Smooth muscle cell (in vitro differentiated cells): ENCODE measurements around the gene HRCT1. TPM values are rescaled to one million over a fixed set of nuclear protein-coding genes. Genes with fewer than 3 reads are reported as not detected.

Source experiments
- DNase-seq: peaks from one replicate; lab custom pipeline; 2025; ENCODE audit not compliant: unreplicated experiment; lab: John Stamatoyannopoulos, UW
- H2AFZ ChIP-seq: fragments of 200-600 bp; sonication (generic); 2 replicates; pipeline ENCODE4 v1.6.0; 2016; ENCODE audit warnings: antibody characterized with exemption, low read depth, mild to moderate bottlenecking
- H3F3A ChIP-seq: fragments of 200-600 bp; sonication (generic); 2 replicates; pipeline ENCODE4 v1.6.0; 2017; ENCODE audit warnings: antibody characterized with exemption, low read depth
- H3K27ac ChIP-seq: fragments of 200-600 bp; sonication (generic); 2 replicates; pipeline ENCODE4 v1.5.1; 2016; ENCODE audit warnings: low read depth, mild to moderate bottlenecking
- H3K27me3 ChIP-seq: fragments of 200-600 bp; sonication (generic); 2 replicates; pipeline ENCODE4 v1.6.1; 2016; ENCODE audit warnings: low read depth, mild to moderate bottlenecking
- H3K36me3 ChIP-seq: fragments of 200-600 bp; sonication (generic); 2 replicates; pipeline ENCODE4 v1.5.1; 2016; ENCODE audit warnings: low read depth
- H3K4me1 ChIP-seq: fragments of 200-600 bp; sonication (generic); 2 replicates; pipeline ENCODE4 v1.5.1; 2016; ENCODE audit warnings: low read depth
- H3K4me2 ChIP-seq: fragments of 200-600 bp; sonication (generic); 2 replicates; pipeline ENCODE4 v1.6.0; 2016; ENCODE audit warnings: mild to moderate bottlenecking
- H3K4me3 ChIP-seq: fragments of 200-600 bp; sonication (generic); 2 replicates; pipeline ENCODE4 v1.5.1; 2016; ENCODE audit warnings: mild to moderate bottlenecking
- H3K79me2 ChIP-seq: fragments of 200-600 bp; sonication (generic); 2 replicates; pipeline ENCODE4 v1.6.0; 2016; ENCODE audit warnings: low read depth, mild to moderate bottlenecking
- H3K9ac ChIP-seq: fragments of 200-600 bp; sonication (generic); 2 replicates; pipeline ENCODE4 v1.6.0; 2016; ENCODE audit warnings: low read depth
- H3K9me3 ChIP-seq: fragments of 200-600 bp; sonication (generic); replicated peaks from 2 replicates; pipeline ENCODE4 v1.5.1; 2016; ENCODE audit warnings: low read depth
- H4K20me1 ChIP-seq: fragments of 200-600 bp; sonication (generic); 2 replicates; pipeline ENCODE4 v1.6.0; 2016; ENCODE audit warnings: low read depth
- CTCF ChIP-seq: fragments of 200-600 bp; sonication (generic); IDR thresholded peaks from 2 replicates; pipeline ENCODE4 v1.5.1; 2017; ENCODE audit warnings: borderline replicate concordance, mild to moderate bottlenecking, antibody characterized with exemption; ENCODE audit not compliant: insufficient read depth, poor library complexity, severe bottlenecking
- WGBS: methylation state at CpG from one replicate; pipeline ENCODE4 v1.1.7; 2016; ENCODE audit warnings: low lambda C conversion rate; 5-methylcytosine and 5-hydroxymethylcytosine counted together
- polyA plus RNA-seq: library from polyadenylated mRNA; unstranded; fragments of >200 nt; fragmentation: Nextera tagmentation; extraction: Ambion mirVana; gene quantifications from 2 replicates; pipeline ENCODE4 v1.2.1, GENCODE V29; 2016
- total RNA-seq: library from RNA; depleted of rRNA; stranded (reverse); fragments of >200 nt; gene quantifications from 2 replicates; pipeline ENCODE4 v1.2.3, GENCODE V29; 2014

Gene HRCT1
- total and polyA plus RNA-seq, 2 experiments from 2014 or later = 0.45 TPM; not detected in 1

GRCh38 chr9:35908504-35909125, 2.6 kb downstream of the HRCT1 start:
- peaks cover 26% of the 10 kb centered on the region for H3K4me1 ChIP-seq
- no peaks in the 10 kb centered on the region for H4K20me1 ChIP-seq
- H2AFZ ChIP-seq = peak overlapping the region; percentile 16
- H3K27me3 ChIP-seq = no peaks in the 10 kb centered on the region
- H3K79me2 ChIP-seq = no peaks in the 10 kb centered on the region
- H3K4me2 ChIP-seq = peak overlapping the region; percentile 68
- WGBS = 72% methylated on average over 9 of the region's 9 CpGs
- no peak overlapping the region for H3K4me3 ChIP-seq
- no peak for DNase-seq
- H3K9me3 ChIP-seq = no peaks in the 10 kb centered on the region
- H3F3A ChIP-seq = peaks cover 12% of the 10 kb centered on the region
- TF ChIP-seq CTCF = no peak
- H3K27ac ChIP-seq = peak overlapping the region; percentile 66
- H3K36me3 ChIP-seq = no peaks in the 10 kb centered on the region
- no peak overlapping the region for H3K9ac ChIP-seq

- peaks cover 26% of the 10 kb centered on the region for H3K4me1 ChIP-seq
- H2AFZ ChIP-seq = peak within 1 kb of the TSS; percentile 16
- H3K36me3 ChIP-seq = no peaks in the 10 kb centered on the region
- no peak within 1 kb of the TSS for H3K9ac ChIP-seq
- H3K4me3 ChIP-seq = no peak within 1 kb of the TSS
- no peaks in the 10 kb centered on the region for H4K20me1 ChIP-seq
- peak within 1 kb of the TSS; percentile 68 for H3K4me2 ChIP-seq
- DNase-seq = no peak
- WGBS = 90% methylated on average over 11 of the region's 11 CpGs
- peak within 1 kb of the TSS; percentile 66 for H3K27ac ChIP-seq
- no peaks in the 10 kb centered on the region for H3K9me3 ChIP-seq
- TF ChIP-seq CTCF = no peak
- no peaks in the 10 kb centered on the region for H3K79me2 ChIP-seq
- no peaks in the 10 kb centered on the region for H3K27me3 ChIP-seq
- peaks cover 12% of the 10 kb centered on the region for H3F3A ChIP-seq
Observed at GRCh38 chr9:35909274-35909673, 3.3 kb downstream of the HRCT1 start, which contains the start of gene SPAAR. Gene SPAAR (plus strand): TSS chr9:35909490. CDS start chr9:35910464, 974 bp downstream.

GRCh38 chr9:35909687-35910612, 3.9 kb downstream of the HRCT1 start:
- 84% methylated on average over 34 of the region's 34 CpGs for WGBS
- Histone ChIP-seq H2AFZ (no peak overlapping the region), H3K9me3 (no peaks in the 10 kb centered on the region), H3K4me1 (peaks cover 26% of the 10 kb centered on the region), H3K79me2 (no peaks in the 10 kb centered on the region), H3K4me3 (no peak overlapping the region), H3K27me3 (no peaks in the 10 kb centered on the region), H3K27ac (no peak overlapping the region), H4K20me1 (no peaks in the 10 kb centered on the region), H3K36me3 (no peaks in the 10 kb centered on the region), H3K9ac (no peak overlapping the region), H3K4me2 (no peak overlapping the region), H3F3A (peaks cover 12% of the 10 kb centered on the region)
- no peak for DNase-seq
- no peak for TF ChIP-seq CTCF
